HepG2 (cell line): ENCODE measurements around the gene SAMM50. TPM values are rescaled to one million over a fixed set of nuclear protein-coding genes. Genes with fewer than 3 reads are reported as not detected.

Source experiments
- CBX2 ChIP-seq, 2 experiments: fragments of 200-600 bp in 1 of 2; sonication (generic); formaldehyde crosslinking in 1 of 2; IDR thresholded peaks; 2 replicates each; pipeline versions ENCODE4 v1.7.0 to v1.8.1; 2018 to 2022; ENCODE audit warnings: low read depth in 2 of 2, low read length in 1 of 2, mild to moderate bottlenecking in 1 of 2, missing genetic modification reagents in 1 of 2
- FOXA3 ChIP-seq: IDR thresholded peaks from 2 replicates; pipeline ENCODE4 v1.6.1; 2016; ENCODE audit warnings: missing genetic modification reagents, missing compliant biosample characterization
- FOXC1 ChIP-seq: sonication (generic); formaldehyde crosslinking; IDR thresholded peaks from 2 replicates; pipeline ENCODE4 v1.8.0; 2022; ENCODE audit warnings: mild to moderate bottlenecking, missing genetic modification reagents, borderline replicate concordance
- HCFC1 ChIP-seq: fragments of 150-350 bp; IDR thresholded peaks from 2 replicates; pipeline ENCODE4 v1.6.1; 2014; ENCODE audit warnings: low read depth, low read length
- HDAC1 ChIP-seq: sonication (generic); formaldehyde crosslinking; IDR thresholded peaks from 2 replicates; pipeline ENCODE4 v1.5.1; 2020; ENCODE audit warnings: mild to moderate bottlenecking, missing genetic modification reagents
- JUND ChIP-seq: sonication (generic); formaldehyde crosslinking; IDR thresholded peaks from 2 replicates; pipeline ENCODE4 v1.8.0; 2022; ENCODE audit warnings: mild to moderate bottlenecking, missing genetic modification reagents
- MAZ ChIP-seq, 2 experiments: sonication (generic) in 1 of 2; formaldehyde crosslinking in 1 of 2; IDR thresholded peaks; 2 replicates each; pipeline versions ENCODE4 v1.5.0 to v1.6.1; 2012 to 2020; ENCODE audit warnings: low read depth in 2 of 2, mild to moderate bottlenecking in 2 of 2, borderline replicate concordance in 1 of 2, improper control_type of control experiment in 1 of 2, low read length in 1 of 2, missing genetic modification reagents in 1 of 2, moderate library complexity in 1 of 2
- NFYC ChIP-seq: IDR thresholded peaks from 2 replicates; pipeline ENCODE4 v1.6.1; 2016; ENCODE audit warnings: missing genetic modification reagents, missing compliant biosample characterization
- PRMT3 ChIP-seq: sonication (generic); formaldehyde crosslinking; IDR thresholded peaks from 2 replicates; pipeline ENCODE4 v1.8.1; 2022; ENCODE audit warnings: low read depth, mild to moderate bottlenecking, moderate library complexity, missing genetic modification reagents, borderline replicate concordance
- SRY ChIP-seq: sonication (generic); formaldehyde crosslinking; IDR thresholded peaks from 2 replicates; pipeline ENCODE4 v1.8.0; 2022; ENCODE audit warnings: mild to moderate bottlenecking, missing genetic modification reagents
- TP53 ChIP-seq: sonication (generic); formaldehyde crosslinking; conservative IDR thresholded peaks from 2 replicates; pipeline ENCODE4 v1.4.0; 2020; ENCODE audit warnings: missing genetic modification reagents
- ZNF326 ChIP-seq: sonication (generic); formaldehyde crosslinking; IDR thresholded peaks from 2 replicates; pipeline ENCODE4 v1.4.0; 2020; ENCODE audit warnings: missing genetic modification reagents, borderline replicate concordance
- ZNF407 ChIP-seq: sonication (generic); formaldehyde crosslinking; IDR thresholded peaks from one replicate; pipeline ENCODE4 v1.5.1; 2020; ENCODE audit warnings: mild to moderate bottlenecking, missing genetic modification reagents; ENCODE audit errors: not compliant biosample characterization
- ZNF546 ChIP-seq: sonication (generic); formaldehyde crosslinking; conservative IDR thresholded peaks from 2 replicates; pipeline ENCODE4 v1.8.1; 2023; ENCODE audit warnings: mild to moderate bottlenecking, missing genetic modification reagents
- ZNF737 ChIP-seq: sonication (generic); formaldehyde crosslinking; IDR thresholded peaks from 2 replicates; pipeline ENCODE4 v1.5.0; 2020; ENCODE audit warnings: missing genetic modification reagents, mild to moderate bottlenecking, borderline replicate concordance
- ZNF749 ChIP-seq: sonication (generic); formaldehyde crosslinking; IDR thresholded peaks from 2 replicates; pipeline ENCODE4 v1.8.0; 2022; ENCODE audit warnings: mild to moderate bottlenecking, missing genetic modification reagents, moderate library complexity, borderline replicate concordance
- ZNF776 ChIP-seq: sonication (generic); formaldehyde crosslinking; IDR thresholded peaks from 2 replicates; pipeline ENCODE4 v1.4.0; 2020; ENCODE audit warnings: mild to moderate bottlenecking, missing genetic modification reagents
- polyA plus RNA-seq, 8 experiments: library from polyadenylated mRNA; depleted of rRNA in 3 of 8; stranded (reverse) in 7 of 8; unstranded in 1 of 8; fragments of >200 nt; fragmentation: Illumina TruSeq in 4 of 8; extraction: Trizol in 4 of 8; gene quantifications; 2 replicates each; pipeline versions ENCODE4 v1.2.1 to v1.2.3, GENCODE V29; 2011 to 2016; ENCODE audit warnings: low read depth in 4 of 8, missing spikeins in 1 of 8, mixed read lengths in 1 of 8; ENCODE audit not compliant: insufficient read depth in 1 of 8
- total RNA-seq, 5 experiments: library from RNA; depleted of rRNA; stranded (reverse); fragments of >200 nt; fragmentation: Illumina TruSeq; extraction: Trizol; gene quantifications; 2 replicates each; pipeline ENCODE4 v1.2.3, GENCODE V29; 2016; ENCODE audit warnings: low read depth in 1 of 5
- TF ChIP-seq, protein P1 (sequence below), 2 experiments: fragments of 450-650 bp in 1 of 2; sonication (generic) in 1 of 2; formaldehyde crosslinking; IDR thresholded peaks; 2 replicates each; pipeline versions ENCODE4 v1.5.0 to v1.8.0; 2020 to 2022; ENCODE audit warnings: mild to moderate bottlenecking in 1 of 2, missing genetic modification reagents in 1 of 2

SAMM50 gene
- total and polyA plus RNA-seq, 2 of the 13 experiments (the other 11 are each of a cell fraction or from before 2014, with no cell fraction given), result 34.7 to 63.4 TPM

DNA sequence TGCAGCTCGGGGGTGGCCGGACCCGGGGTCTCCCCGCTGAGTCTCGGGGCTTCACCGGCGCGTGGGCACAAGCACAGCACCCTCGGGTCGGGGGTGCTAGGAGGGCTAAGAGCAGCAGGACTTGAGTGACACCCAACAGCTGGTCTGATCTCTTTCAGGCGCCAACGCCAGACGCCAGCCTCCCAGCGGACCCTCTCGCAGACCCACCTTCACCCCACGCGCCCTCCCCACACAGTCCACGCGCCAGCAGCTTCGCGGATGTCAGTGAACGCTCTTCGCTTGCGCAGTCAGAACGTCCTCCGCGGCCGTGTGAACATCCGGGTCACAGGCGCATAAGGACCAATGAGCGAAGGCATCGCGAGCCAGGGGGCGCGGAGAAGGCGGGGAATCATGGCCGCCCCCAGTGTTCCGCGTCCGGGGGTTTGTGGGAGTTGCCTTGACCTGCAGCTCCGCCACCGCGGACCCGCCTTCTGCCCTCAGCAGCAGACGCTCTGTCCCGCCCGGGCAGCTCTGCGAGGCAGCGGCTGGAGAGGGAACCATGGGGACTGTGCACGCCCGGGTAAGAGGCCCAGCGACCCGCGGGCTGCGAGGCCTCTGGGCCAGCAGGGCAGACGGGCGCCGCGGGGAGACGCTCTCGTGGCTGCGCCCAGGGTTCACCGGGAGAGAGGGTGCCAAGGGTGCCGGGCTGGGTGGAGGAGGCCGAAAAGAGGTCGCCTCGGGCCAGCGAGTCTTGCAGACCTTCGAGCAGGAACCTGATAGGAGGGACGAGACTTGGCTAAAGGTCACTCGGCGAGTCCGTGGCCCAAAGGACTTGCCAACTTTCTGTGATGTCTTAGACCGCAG, at the start of gene SAMM50 (continued):
- TF ChIP-seq ZNF546 (CRISPR knock-in tag), result 0 out of 2 replicates have a peak, but pooled peaks have one; percentile 33
- TF ChIP-seq ZNF749, result peak; percentile 79; the same call in 1 of the 2 replicates
- TF ChIP-seq ZNF737 (CRISPR knock-in tag), result peak; percentile 60; the same call in 1 of the 2 replicates
- no peak for TF ChIP-seq ZNF326
- peak; percentile 82 for TF ChIP-seq FOXC1
- TF ChIP-seq TP53 (CRISPR knock-in tag), result peak; percentile 11; the same call in 1 of the 2 replicates
- peak; percentile 81 for TF ChIP-seq ZNF407 (CRISPR knock-in tag)
- TF ChIP-seq JUND (CRISPR knock-in tag), result no peak
- TF ChIP-seq CBX2 (IDR thresholded peaks at IDR 0.05; ENCODE audit: low read depth, low read length), result no peak
- no peak for TF ChIP-seq CBX2 (CRISPR knock-in tag; IDR thresholded peaks at IDR 0.05; ENCODE audit: low read depth)
- TF ChIP-seq, protein P1, sequence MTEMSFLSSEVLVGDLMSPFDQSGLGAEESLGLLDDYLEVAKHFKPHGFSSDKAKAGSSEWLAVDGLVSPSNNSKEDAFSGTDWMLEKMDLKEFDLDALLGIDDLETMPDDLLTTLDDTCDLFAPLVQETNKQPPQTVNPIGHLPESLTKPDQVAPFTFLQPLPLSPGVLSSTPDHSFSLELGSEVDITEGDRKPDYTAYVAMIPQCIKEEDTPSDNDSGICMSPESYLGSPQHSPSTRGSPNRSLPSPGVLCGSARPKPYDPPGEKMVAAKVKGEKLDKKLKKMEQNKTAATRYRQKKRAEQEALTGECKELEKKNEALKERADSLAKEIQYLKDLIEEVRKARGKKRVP (CRISPR knock-in tag; IDR thresholded peaks at IDR 0.05), result peak in 1 of 2 experiments; percentile 75; a peak in 2 of 4 replicates
- TF ChIP-seq HCFC1, result peak; percentile 38; the same call in 1 of the 2 replicates
- no peak for TF ChIP-seq PRMT3 (CRISPR knock-in tag)
- peak; percentile 84; the same call in 1 of the 2 replicates for TF ChIP-seq SRY (CRISPR knock-in tag)
- no peak for TF ChIP-seq MAZ (IDR thresholded peaks at IDR 0.05; ENCODE audit: borderline replicate concordance, low read depth, low read length)
- no peak; the same call in 1 of the 2 replicates for TF ChIP-seq MAZ (CRISPR knock-in tag; IDR thresholded peaks at IDR 0.05; ENCODE audit: low read depth)
- peak; percentile 95 for TF ChIP-seq NFYC (CRISPR knock-in tag)
- TF ChIP-seq FOXA3 (CRISPR knock-in tag), result peak; percentile 74
- 0 out of 2 replicates have a peak, but pooled peaks have one; percentile 50 for TF ChIP-seq ZNF776 (CRISPR knock-in tag)
- peak; percentile 94 for TF ChIP-seq HDAC1
